Measurements from ENCODE around the gene DMP1.

DMP1 gene, protein sequence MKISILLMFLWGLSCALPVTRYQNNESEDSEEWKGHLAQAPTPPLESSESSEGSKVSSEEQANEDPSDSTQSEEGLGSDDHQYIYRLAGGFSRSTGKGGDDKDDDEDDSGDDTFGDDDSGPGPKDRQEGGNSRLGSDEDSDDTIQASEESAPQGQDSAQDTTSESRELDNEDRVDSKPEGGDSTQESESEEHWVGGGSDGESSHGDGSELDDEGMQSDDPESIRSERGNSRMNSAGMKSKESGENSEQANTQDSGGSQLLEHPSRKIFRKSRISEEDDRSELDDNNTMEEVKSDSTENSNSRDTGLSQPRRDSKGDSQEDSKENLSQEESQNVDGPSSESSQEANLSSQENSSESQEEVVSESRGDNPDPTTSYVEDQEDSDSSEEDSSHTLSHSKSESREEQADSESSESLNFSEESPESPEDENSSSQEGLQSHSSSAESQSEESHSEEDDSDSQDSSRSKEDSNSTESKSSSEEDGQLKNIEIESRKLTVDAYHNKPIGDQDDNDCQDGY

DNA sequence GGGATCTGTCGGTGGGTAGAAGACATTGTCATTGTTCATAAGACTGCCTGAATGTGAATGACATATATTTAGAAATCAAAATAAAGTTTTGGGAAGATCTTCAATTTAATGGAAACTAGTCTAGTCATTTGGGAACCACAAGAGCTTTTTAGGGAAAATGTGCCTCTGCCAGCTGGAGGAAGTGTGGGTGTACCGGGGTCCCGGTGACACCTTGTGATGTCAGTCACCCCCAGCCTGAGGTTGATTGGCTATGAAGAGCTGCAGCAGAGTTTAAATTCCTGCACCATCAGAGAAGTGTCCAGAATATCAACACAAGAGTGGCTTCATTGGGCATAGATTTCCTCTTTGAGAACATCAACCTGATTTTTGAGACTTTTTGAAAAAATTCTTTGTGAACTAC lies at the start of gene DMP1:
Gene DMP1, plus strand, starts transcription at position 301 of the 400 bp plus-strand sequence. CDS start 6,213 bp downstream, outside the sequence.
- H4K20me1 ChIP-seq: no peaks in the 10 kb centered on the region
- no peaks in the 10 kb centered on the region for H3K4me1 ChIP-seq
- no peak for TF ChIP-seq Cebpa-rat (IDR thresholded peaks at IDR 0.05)
- no peaks in the 10 kb centered on the region for H3K9me3 ChIP-seq (replicated peaks in 1 of 11)
- no peaks in the 10 kb centered on the region for H3K36me3 ChIP-seq
- H3K4me3 ChIP-seq: no peak within 1 kb of the TSS
- H3K4me2 ChIP-seq: no peak within 1 kb of the TSS
- H3K27ac ChIP-seq: no peak within 1 kb of the TSS
- H3K9ac ChIP-seq: no peak within 1 kb of the TSS
- no peaks in the 10 kb centered on the region for H3K27me3 ChIP-seq

DNA sequence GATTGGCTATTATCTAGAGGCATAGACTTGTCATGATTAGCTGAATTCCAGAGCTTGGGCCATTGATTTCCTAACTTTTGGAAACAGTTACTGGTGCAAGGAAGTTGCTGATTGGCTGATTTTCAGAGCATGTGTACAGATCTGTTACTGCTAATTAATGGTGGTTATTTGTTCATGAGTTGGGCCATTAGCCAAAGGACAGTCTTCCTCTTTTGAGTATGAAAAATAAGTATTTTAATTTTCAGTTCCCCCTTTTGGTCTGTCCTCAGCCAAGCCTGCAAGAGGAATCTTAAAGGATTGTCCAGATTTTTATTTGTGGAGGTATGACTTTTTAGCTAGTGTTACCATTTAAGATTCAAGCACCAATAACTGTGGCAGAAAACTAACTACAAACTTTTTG lies 48.7 kb upstream of the DMP1 start:
- H3K4me3 ChIP-seq: no peak overlapping the region
- no peaks in the 10 kb centered on the region for H4K20me1 ChIP-seq
- no peak overlapping the region for H3K9ac ChIP-seq
- no peak for TF ChIP-seq Cebpa-rat (IDR thresholded peaks at IDR 0.05)
- H3K36me3 ChIP-seq: no peaks in the 10 kb centered on the region
- no peak overlapping the region for H3K27ac ChIP-seq
- peak overlapping the region in 3 of 11 experiments; percentile 20 to 54 (median 31); a peak in 5 of 22 replicates for H3K4me2 ChIP-seq
- no peaks in the 10 kb centered on the region for H3K9me3 ChIP-seq (replicated peaks in 1 of 11)
- no peaks in the 10 kb centered on the region for H3K27me3 ChIP-seq
- peaks cover 0 to 19% (median 0%) of the 10 kb centered on the region in 10 experiments; a peak in 7 of 20 replicates for H3K4me1 ChIP-seq

DNA sequence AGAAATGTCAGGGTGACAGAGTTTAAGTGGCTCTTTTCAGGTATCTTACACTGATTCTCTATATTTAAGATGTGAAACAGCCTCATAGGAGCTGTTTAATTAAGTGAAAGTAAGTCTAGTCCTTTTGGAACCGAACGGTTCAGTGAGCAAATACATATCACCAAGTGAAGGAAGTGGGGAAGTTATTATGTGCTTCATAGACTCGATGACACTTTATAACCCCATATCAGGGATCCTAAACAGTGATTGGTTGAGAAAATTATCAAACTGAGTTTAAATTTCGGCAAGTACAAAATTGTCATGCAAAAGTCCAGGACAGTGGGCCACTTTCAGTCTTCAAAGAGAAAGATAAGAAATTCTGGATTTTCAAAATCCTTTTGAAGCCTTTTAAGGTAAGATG lies 41.9 kb upstream of the DMP1 start, which contains the start of gene DSPP:
Gene DSPP, plus strand, starts transcription at position 301 of the 400 bp plus-strand sequence. CDS start 2,380 bp downstream, outside the sequence.
- no peaks in the 10 kb centered on the region for H3K4me1 ChIP-seq
- H3K27ac ChIP-seq: no peak within 1 kb of the TSS
- no peaks in the 10 kb centered on the region for H3K27me3 ChIP-seq
- no peaks in the 10 kb centered on the region for H4K20me1 ChIP-seq
- H3K4me3 ChIP-seq: no peak within 1 kb of the TSS
- no peaks in the 10 kb centered on the region for H3K36me3 ChIP-seq
- H3K4me2 ChIP-seq: no peak within 1 kb of the TSS
- H3K9ac ChIP-seq: no peak within 1 kb of the TSS
- no peaks in the 10 kb centered on the region for H3K9me3 ChIP-seq (replicated peaks in 1 of 11)
- no peak for TF ChIP-seq Cebpa-rat (IDR thresholded peaks at IDR 0.05)

DNA sequence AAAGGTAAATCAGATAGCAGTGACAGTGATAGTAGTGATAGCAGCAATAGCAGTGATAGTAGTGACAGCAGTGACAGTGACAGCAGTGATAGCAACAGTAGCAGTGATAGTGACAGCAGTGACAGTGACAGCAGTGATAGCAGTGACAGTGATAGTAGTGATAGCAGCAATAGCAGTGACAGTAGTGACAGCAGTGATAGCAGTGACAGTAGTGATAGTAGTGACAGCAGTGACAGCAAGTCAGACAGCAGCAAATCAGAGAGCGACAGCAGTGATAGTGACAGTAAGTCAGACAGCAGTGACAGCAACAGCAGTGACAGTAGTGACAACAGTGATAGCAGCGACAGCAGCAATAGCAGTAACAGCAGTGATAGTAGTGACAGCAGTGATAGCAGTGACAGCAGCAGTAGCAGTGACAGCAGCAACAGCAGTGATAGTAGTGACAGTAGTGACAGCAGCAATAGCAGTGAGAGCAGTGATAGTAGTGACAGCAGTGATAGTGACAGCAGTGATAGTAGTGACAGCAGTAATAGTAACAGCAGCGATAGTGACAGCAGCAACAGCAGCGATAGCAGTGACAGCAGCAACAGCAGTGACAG lies 35.7 kb upstream of the DMP1 start:
- H3K9me3 ChIP-seq (replicated peaks in 1 of 11): no peaks in the 10 kb centered on the region
- no peaks in the 10 kb centered on the region for H3K36me3 ChIP-seq
- no peak for TF ChIP-seq Cebpa-rat (IDR thresholded peaks at IDR 0.05)
- no peaks in the 10 kb centered on the region for H3K4me1 ChIP-seq
- no peak overlapping the region for H3K4me3 ChIP-seq
- H3K4me2 ChIP-seq: no peak overlapping the region
- no peak overlapping the region for H3K9ac ChIP-seq
- no peaks in the 10 kb centered on the region for H4K20me1 ChIP-seq
- no peak overlapping the region for H3K27ac ChIP-seq
- no peaks in the 10 kb centered on the region for H3K27me3 ChIP-seq

DNA sequence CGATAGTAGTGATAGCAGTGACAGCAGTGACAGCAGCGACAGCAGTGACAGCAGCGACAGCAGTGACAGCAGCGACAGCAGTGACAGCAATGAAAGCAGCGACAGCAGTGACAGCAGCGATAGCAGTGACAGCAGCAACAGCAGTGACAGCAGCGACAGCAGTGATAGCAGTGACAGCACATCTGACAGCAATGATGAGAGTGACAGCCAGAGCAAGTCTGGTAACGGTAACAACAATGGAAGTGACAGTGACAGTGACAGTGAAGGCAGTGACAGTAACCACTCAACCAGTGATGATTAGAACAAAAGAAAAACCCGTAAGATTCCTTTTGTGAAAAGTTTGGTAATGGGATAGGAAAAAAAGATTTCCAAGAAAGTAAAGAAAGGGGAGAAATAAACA lies 33.8 kb upstream of the DMP1 start:
- Histone ChIP-seq H3K36me3 (no peaks in the 10 kb centered on the region), H4K20me1 (no peaks in the 10 kb centered on the region), H3K9ac (no peak overlapping the region), H3K27ac (no peak overlapping the region), H3K4me3 (no peak overlapping the region), H3K9me3 (replicated peaks in 1 of 11) (no peaks in the 10 kb centered on the region), H3K4me1 (no peaks in the 10 kb centered on the region), H3K27me3 (no peaks in the 10 kb centered on the region), H3K4me2 (no peak overlapping the region)
- no peak for TF ChIP-seq Cebpa-rat (IDR thresholded peaks at IDR 0.05)

DNA sequence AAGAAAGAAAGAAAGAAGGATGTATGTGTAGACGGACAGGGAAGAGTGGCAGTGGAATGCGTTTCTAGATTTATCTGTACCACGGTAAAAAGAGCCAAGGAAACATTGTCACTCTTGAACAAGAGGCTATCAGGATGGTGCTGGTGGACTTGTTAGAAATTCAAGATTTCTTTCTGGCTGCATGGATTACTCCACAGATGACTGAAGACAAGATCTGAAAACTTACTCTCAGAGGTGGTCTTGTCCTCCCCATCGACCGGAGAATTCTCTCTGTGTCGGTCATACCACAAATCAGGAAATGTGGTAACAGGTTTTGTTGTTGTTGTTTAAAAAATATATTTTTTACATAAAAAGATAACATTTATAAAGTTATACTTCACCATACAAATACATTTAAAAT lies 30.0 kb upstream of the DMP1 start:
- Histone ChIP-seq H3K4me3 (no peak overlapping the region), H4K20me1 (no peaks in the 10 kb centered on the region), H3K27me3 (no peaks in the 10 kb centered on the region), H3K36me3 (no peaks in the 10 kb centered on the region), H3K9ac (no peak overlapping the region), H3K4me1 (peaks cover 0 to 3% (median 0%) of the 10 kb centered on the region in 10 experiments; a peak in 1 of 20 replicates), H3K27ac (no peak overlapping the region), H3K9me3 (replicated peaks in 1 of 11) (no peaks in the 10 kb centered on the region), H3K4me2 (no peak overlapping the region)
- no peak for TF ChIP-seq Cebpa-rat (IDR thresholded peaks at IDR 0.05)

DNA sequence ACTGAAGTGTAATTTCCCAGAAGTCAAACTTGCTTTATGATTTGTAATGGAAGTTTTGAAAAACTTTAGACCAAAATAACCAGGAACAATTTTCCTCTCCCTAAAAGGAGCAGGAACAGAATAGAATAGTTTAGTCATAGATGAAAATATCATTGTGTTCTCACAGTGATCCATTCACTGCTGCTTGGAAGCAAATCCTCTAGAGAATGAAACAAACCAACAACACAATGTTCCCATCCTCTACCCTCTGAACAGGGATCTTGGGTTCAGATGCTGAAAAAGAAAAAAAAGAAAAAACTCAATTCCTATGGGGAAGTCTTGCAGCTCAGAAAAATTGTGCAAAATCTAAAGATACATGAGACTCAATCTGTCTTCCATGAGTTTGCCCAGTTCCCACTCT lies 29.6 kb upstream of the DMP1 start:
- Histone ChIP-seq H3K9ac (no peak overlapping the region), H4K20me1 (no peaks in the 10 kb centered on the region), H3K36me3 (no peaks in the 10 kb centered on the region), H3K4me3 (no peak overlapping the region), H3K27ac (no peak overlapping the region), H3K4me2 (no peak overlapping the region), H3K27me3 (no peaks in the 10 kb centered on the region), H3K9me3 (replicated peaks in 1 of 11) (no peaks in the 10 kb centered on the region), H3K4me1 (peaks cover 0 to 5% (median 0%) of the 10 kb centered on the region in 10 experiments; a peak in 1 of 20 replicates)
- no peak for TF ChIP-seq Cebpa-rat (IDR thresholded peaks at IDR 0.05)

DNA sequence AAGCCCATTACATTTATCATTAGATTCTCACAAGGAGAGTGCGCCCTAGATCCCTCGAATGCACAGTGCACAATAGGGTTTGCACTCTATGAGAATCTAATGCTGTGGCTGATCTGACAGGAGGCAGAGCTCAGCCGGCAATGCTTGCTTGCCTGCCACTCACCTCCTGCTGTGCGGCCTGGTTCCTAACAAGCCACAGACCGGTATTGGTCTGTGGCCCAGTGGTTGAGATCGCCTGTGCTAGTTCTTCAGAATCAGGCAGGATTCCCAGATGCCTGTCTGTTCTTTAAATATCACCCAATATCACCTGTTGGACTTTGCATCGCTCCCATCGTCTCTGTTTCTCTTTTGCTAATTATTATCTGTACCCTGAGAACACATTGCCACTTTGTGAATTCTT lies 27.8 kb upstream of the DMP1 start:
- Histone ChIP-seq H4K20me1 (no peaks in the 10 kb centered on the region), H3K4me3 (no peak overlapping the region), H3K9ac (no peak overlapping the region), H3K27me3 (no peaks in the 10 kb centered on the region), H3K27ac (no peak overlapping the region), H3K4me1 (peaks cover 0 to 5% (median 0%) of the 10 kb centered on the region in 10 experiments; a peak in 1 of 20 replicates), H3K4me2 (no peak overlapping the region), H3K36me3 (no peaks in the 10 kb centered on the region), H3K9me3 (replicated peaks in 1 of 11) (no peaks in the 10 kb centered on the region)
- no peak for TF ChIP-seq Cebpa-rat (IDR thresholded peaks at IDR 0.05)

DNA sequence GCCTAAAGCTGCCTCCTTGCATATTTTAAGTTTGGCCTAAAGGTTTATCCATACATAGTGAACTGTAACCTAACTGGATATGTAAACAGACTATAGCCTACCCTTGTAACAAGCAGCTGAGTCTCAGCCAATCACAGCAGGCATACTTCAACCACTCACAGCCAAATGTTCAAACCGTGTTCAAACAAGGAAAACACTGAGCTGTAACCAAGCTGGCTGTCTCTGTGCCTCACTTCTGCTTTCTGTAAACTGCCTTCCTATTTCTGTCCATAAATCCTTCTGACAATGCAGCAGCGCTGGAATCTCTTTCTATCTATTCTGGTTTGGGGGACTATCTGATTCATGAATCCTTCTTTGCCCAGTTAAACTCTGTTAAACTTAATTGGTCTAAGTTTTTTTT lies 25.4 kb upstream of the DMP1 start:
- Histone ChIP-seq H3K4me3 (no peak overlapping the region), H3K4me2 (peak overlapping the region in 1 of 11 experiments; percentile 30; a peak in 2 of 22 replicates), H3K4me1 (peaks cover 0 to 5% (median 0%) of the 10 kb centered on the region in 10 experiments; a peak in 1 of 20 replicates), H3K9me3 (replicated peaks in 1 of 11) (no peaks in the 10 kb centered on the region), H4K20me1 (no peaks in the 10 kb centered on the region), H3K36me3 (no peaks in the 10 kb centered on the region), H3K9ac (no peak overlapping the region), H3K27me3 (no peaks in the 10 kb centered on the region), H3K27ac (no peak overlapping the region)
- TF ChIP-seq Cebpa-rat (IDR thresholded peaks at IDR 0.05): no peak
